Nephron (organoid): ENCODE measurements around the gene ZFP36L2.

Experiments
- H3K27ac Mint-ChIP-seq, 3 experiments: 2 replicates each; pipeline ENCODE4 v1.8.0; 2020; ENCODE audit warnings: mixed read lengths in 3 of 3, mild to moderate bottlenecking in 2 of 3, moderate library complexity in 1 of 3
- H3K27me3 Mint-ChIP-seq: 2 replicates; pipeline ENCODE4 v1.8.0; 2021; ENCODE audit warnings: low read depth, mild to moderate bottlenecking, moderate library complexity, mixed read lengths
- H3K36me3 Mint-ChIP-seq: 2 replicates; pipeline ENCODE4 v1.8.0; 2020; ENCODE audit warnings: low read depth, mixed read lengths
- H3K4me1 Mint-ChIP-seq: 2 replicates; pipeline ENCODE4 v1.8.0; 2020; ENCODE audit warnings: mixed read lengths
- H3K4me3 Mint-ChIP-seq, 3 experiments: 2 replicates each; pipeline ENCODE4 v1.8.0; 2020; ENCODE audit warnings: mild to moderate bottlenecking in 3 of 3, mixed read lengths in 3 of 3, moderate library complexity in 2 of 3
- H3K9me3 Mint-ChIP-seq: 2 replicates; pipeline ENCODE4 v1.8.0; 2020; ENCODE audit warnings: mixed read lengths
- TF ChIP-seq, protein P1 (sequence below), 3 experiments: fragments of 200-600 bp; sonication (generic); IDR thresholded peaks; one replicate each; pipeline ENCODE4 v1.5.0; 2021; ENCODE audit warnings: antibody characterized with exemption in 3 of 3; ENCODE audit not compliant: unreplicated experiment in 3 of 3

Gene ZFP36L2

DNA sequence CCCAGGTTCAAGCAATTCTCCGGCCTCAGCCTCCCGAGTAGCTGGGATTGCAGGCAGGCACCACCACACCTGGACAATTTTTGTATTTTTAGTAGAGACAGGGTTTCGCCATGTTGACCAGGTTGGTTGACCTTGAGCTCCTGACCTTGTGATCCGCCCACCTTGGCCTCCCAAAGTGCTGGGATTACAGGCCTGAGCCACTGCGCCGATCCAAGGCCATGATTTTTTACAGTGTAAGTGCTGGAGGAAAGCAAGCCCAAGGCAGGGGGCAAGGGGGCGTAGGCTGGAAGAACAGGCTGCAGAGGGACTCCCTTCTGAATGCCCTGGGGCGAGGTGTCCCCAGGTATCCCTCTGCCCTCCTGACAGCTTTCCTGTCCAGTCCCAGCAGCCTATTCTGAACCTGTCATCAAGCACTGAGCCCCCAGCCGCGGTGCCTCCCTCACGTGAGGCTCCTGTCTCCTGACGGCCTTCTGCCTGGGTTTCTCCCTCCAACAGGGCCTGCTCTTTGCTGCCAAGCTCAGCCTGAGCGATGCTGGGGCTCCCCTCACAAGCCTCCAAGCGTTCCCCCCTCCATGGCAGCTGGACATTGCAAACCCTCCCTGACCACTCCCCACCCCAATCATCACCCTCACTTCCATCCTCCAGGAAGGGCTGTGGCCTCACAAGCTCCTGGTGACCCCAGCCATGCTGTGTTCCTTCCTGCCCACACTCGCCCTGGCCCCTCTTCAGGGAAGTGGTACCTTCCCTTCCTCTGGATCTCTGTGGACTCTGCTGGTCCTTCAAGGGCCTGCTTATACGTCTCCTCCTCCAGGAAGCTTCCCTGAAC, 37.6 kb downstream of the ZFP36L2 start:
- Mint-ChIP-seq H3K9me3 (no peaks in the 10 kb centered on the region), H3K4me1 (peaks cover 26% of the 10 kb centered on the region), H3K27me3 (peaks cover 20% of the 10 kb centered on the region), H3K36me3 (no peaks in the 10 kb centered on the region), H3K27ac (peak overlapping the region; percentile 13 to 44 (median 37)), H3K4me3 (no peak overlapping the region)
- TF ChIP-seq, protein P1, sequence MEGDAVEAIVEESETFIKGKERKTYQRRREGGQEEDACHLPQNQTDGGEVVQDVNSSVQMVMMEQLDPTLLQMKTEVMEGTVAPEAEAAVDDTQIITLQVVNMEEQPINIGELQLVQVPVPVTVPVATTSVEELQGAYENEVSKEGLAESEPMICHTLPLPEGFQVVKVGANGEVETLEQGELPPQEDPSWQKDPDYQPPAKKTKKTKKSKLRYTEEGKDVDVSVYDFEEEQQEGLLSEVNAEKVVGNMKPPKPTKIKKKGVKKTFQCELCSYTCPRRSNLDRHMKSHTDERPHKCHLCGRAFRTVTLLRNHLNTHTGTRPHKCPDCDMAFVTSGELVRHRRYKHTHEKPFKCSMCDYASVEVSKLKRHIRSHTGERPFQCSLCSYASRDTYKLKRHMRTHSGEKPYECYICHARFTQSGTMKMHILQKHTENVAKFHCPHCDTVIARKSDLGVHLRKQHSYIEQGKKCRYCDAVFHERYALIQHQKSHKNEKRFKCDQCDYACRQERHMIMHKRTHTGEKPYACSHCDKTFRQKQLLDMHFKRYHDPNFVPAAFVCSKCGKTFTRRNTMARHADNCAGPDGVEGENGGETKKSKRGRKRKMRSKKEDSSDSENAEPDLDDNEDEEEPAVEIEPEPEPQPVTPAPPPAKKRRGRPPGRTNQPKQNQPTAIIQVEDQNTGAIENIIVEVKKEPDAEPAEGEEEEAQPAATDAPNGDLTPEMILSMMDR (IDR thresholded peaks at IDR 0.05; ENCODE audit: unreplicated experiment in 3 of 3), result no peak

DNA sequence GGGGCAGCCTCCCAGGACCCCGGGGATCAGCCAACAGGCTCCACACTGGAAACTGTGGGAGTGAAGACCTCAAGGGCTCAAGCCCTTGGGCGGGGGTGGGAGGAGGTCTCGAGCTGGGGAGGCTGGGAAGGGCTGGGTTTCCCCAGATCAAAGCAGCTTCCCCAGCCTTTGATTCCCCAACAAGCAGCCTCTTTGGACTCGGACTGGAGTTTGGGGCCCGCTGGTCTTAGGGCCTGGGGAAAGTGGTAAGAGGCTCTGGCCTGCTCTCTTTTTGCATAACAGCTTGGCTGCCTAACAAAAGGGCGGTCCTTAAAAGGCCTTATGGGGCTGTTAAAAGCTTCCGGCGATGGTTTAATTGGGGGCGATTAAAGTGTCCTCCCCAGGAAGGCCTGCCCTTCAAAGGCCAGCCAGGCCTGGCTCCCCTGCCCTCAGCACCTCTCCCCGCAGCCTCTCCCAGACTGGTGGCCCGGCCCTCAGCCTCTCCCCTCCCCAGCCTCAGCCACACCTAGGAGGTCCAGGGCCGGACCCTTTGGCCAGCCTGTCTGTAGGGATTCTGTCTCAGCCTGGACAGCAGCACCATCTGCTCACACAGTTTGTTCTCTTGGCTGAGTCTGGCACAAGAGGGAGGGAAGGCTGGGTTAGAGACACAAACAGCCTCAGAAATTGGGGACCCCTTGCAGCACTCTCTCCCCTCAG, 39.6 kb downstream of the ZFP36L2 start:
- Mint-ChIP-seq H3K27me3 (peaks cover 19% of the 10 kb centered on the region), H3K27ac (peak overlapping the region; percentile 46 to 71 (median 62)), H3K4me3 (no peak overlapping the region), H3K4me1 (peaks cover 18% of the 10 kb centered on the region), H3K9me3 (no peaks in the 10 kb centered on the region), H3K36me3 (no peaks in the 10 kb centered on the region)
- TF ChIP-seq, protein P1 (IDR thresholded peaks at IDR 0.05; ENCODE audit: unreplicated experiment in 3 of 3), result no peak

DNA sequence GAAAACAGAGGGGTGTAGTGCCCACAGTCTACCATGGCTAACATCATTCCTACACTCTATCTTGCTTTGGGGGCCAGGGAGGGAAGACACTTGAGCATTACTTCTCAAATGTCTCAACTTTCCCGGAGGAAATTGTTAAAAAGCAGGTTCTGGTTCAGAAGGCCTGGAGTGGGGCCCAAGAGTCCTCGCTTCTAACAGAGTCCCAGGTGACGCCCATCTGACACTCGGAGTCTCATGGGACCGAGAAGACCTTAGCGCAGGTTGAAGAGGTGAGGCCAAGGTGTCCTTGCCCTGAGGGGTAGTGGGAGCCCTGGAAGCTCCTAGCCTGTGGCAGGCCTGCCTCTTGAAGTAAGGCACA, 40.1 kb downstream of the ZFP36L2 start:
- Mint-ChIP-seq H3K27ac (peak overlapping the region; percentile 35 to 62 (median 43)), H3K9me3 (no peaks in the 10 kb centered on the region), H3K4me3 (no peak overlapping the region), H3K36me3 (no peaks in the 10 kb centered on the region), H3K27me3 (peaks cover 14% of the 10 kb centered on the region), H3K4me1 (peaks cover 17% of the 10 kb centered on the region)
- TF ChIP-seq, protein P1 (IDR thresholded peaks at IDR 0.05; ENCODE audit: unreplicated experiment in 3 of 3), result no peak

DNA sequence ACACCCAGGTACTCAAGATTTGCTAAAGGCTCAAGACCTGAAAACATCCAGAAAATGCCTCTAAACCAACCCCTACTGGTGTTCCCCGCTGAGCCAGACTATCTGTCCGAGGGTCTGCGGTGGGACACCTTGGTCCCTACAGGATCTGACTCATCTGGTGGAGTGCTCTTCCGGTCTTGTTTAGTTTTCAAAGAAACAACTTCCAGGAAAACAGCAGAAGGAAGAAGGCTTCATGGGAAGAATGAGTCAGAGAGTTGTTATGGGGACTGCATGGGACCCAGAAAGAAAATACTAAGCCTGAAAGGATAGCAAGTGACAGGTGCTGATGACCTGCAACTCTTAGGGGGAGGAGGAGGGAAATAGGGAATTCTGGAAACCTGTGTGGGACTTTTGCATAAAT, 41.3 kb downstream of the ZFP36L2 start:
- Mint-ChIP-seq H3K27me3 (peaks cover 14% of the 10 kb centered on the region), H3K9me3 (no peaks in the 10 kb centered on the region), H3K36me3 (no peaks in the 10 kb centered on the region), H3K27ac (peak overlapping the region in 2 of 3 experiments; percentile 63 to 75), H3K4me1 (peaks cover 24% of the 10 kb centered on the region), H3K4me3 (no peak overlapping the region)
- TF ChIP-seq, protein P1 (IDR thresholded peaks at IDR 0.05; ENCODE audit: unreplicated experiment in 3 of 3), result no peak

DNA sequence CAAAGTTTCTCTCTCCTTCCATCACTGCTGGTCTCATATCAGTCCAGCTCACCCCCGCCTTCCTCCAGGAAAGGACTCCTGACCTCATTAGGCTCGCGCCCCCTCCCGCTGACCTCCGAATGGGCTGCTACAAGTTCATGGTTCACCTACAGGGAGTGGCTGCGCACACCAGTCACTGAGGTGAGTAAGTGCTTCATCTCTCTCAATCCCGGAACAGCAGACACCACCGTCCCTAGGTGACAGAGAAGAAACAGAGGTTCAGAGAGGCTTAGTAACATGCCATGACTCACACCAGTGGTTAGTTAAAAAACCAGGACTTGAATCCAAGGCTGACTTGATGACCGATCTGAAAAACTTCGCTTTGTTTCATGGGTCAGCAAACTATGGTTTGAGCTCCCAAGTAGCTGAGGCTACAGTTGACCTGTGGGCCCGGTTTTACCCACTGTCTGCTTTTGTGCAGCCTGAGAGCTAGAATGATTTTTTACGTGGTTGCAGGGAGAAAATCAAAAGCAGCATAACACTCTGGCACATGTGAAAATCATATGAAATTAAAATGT, 42.0 kb downstream of the ZFP36L2 start:
- peak overlapping the region in 2 of 3 experiments; percentile 63 to 75 for H3K27ac Mint-ChIP-seq
- H3K27me3 Mint-ChIP-seq, result peaks cover 11% of the 10 kb centered on the region
- no peak overlapping the region for H3K4me3 Mint-ChIP-seq
- H3K36me3 Mint-ChIP-seq, result no peaks in the 10 kb centered on the region
- TF ChIP-seq, protein P1 (IDR thresholded peaks at IDR 0.05; ENCODE audit: unreplicated experiment in 3 of 3), result no peak
- H3K4me1 Mint-ChIP-seq, result peaks cover 24% of the 10 kb centered on the region
- no peaks in the 10 kb centered on the region for H3K9me3 Mint-ChIP-seq
